HG02852 (cell line): ENCODE data around the gene SLC6A7.
"Not testable (repeated sequence)": the region's sequence is repeated elsewhere in the genome, so short reads cannot be mapped to it uniquely, and the experiment has no call there.

Experiments used
- ATAC-seq: cut with Tn5 transposase; IDR thresholded peaks from one replicate; pipeline ENCODE4 v1.9.1; 2021; ENCODE audit warnings: mild to moderate bottlenecking, moderate library complexity; ENCODE audit not compliant: unreplicated experiment

SLC6A7 gene

GRCh38 chr5:150215979-150216944 is 26.4 kb downstream of the SLC6A7 start:
- ATAC-seq = no peak

- ATAC-seq = no peak
Observed at GRCh38 chr5:150217038-150217437, 27.2 kb downstream of the SLC6A7 start.

DNA sequence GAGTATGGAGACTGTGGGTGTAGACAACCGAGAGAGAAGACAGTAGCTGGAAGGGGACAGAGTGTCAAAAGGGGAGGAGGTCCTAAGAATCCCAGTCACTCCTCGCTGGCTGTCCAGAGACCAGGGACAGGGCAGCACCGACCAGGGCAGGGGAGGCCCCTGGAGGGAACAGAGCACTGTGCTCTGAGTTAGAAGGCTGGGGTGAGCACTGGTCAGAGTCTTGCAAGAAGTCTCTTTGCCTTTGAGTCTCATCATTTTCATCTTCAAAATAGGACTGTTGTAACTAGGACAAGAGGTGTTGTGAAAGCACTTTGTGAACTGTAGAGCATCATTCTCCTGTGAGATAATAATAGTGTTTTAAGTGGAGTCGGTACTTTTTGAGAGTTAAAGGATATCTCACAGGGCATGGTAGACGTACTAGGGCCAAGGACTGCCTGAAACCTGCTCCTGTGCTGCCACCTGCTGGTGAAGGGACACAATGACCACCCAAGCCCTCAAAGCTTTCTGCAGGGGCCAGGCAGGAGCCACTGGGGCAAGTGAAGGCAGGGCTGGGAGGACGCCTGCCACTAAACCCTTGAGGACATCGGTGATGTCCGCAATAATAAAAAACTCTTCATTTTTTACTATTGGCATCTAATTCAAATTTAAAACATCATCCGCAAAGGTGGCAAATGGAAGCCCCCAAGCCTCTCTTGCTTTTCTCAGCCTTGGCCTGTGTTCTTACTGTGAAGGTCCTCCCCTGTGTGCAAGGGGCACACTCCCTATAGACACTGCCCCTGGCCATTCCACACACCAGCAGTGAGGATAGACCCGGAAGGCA is 28.2 kb downstream of the SLC6A7 start:
- peak; percentile 94 for ATAC-seq

DNA sequence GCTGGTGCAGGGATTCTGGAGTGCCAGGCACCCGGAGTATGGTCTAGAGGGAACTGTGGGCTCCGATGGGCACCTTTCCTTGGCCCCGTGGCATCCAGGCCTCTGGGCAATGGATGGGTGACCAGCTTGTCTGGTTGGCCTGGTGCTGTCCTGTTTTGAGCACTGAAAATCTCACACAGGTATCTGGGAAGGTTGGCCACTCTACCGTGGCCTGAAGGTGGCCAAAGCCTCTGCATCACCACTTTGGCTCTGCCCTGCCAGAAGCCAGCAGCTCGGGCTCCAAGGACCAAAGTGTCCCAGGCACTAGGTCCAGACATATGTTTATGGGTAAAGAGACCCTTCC is 28.8 kb downstream of the SLC6A7 start:
- no peak for ATAC-seq

GRCh38 chr5:150219142-150219541 is 29.3 kb downstream of the SLC6A7 start:
- no peak for ATAC-seq

- ATAC-seq = no peak
Observed at GRCh38 chr5:150219861-150220260, 30.0 kb downstream of the SLC6A7 start.

DNA sequence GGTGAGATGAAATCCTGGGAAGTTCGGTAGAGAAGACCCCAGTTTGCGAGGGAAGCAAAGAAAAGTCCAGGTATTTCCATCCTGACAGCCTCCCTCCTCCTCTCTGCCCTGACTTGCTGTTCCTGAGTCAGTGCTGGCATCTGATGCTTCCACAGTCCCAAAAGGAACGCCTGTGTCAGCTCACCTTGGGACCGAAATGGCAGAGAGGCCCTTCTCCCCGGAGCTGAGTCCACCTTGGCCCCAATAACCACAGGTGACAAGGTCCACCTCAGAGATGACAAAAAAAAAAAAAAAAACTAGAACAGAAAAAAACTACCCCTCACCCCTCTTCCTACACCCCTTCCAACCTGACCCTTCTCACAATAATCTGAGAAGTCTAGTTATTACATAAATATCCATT is 31.6 kb downstream of the SLC6A7 start:
- ATAC-seq = no peak

DNA sequence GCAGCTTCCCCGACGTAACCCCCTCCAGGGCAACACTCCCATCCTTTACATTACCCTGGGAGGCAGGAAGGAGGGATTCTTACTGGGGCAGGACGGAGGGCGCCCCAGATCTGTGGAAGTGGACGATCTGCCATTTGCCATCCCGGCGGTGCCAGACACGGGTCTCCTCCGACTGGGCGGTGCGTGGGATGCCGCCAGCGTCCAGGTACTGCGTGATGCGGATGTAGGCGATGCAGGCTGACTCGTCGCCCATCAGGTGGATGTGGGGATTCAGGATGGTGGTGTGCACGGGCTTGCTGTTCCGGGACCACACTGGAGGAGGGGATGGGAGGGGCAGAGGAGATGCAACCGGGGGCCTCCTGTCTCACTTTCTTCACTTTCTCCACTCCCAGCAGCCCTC is 33.0 kb downstream of the SLC6A7 start:
- no peak for ATAC-seq

DNA sequence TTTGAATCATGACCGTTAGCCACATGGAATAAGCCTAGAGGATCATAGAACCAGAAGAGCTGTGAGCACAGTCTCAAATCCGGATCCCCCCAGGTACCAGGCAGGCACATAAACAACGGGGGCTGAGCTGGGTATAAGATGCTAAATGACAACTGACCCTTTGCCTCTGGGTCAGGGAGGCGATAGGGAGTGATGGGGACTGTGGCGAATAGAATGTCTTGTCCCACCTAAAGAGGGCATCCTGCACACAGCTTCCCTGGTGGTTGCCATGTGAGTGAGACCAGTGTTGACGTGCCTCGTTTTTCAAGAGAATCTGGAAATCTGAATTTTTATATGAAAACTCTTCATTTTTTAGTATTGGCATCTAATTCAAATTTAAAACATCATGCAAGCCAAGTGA is 33.6 kb downstream of the SLC6A7 start:
- no peak for ATAC-seq

GRCh38 chr5:150224483-150225027 is 34.7 kb downstream of the SLC6A7 start:
- no peak for ATAC-seq

DNA sequence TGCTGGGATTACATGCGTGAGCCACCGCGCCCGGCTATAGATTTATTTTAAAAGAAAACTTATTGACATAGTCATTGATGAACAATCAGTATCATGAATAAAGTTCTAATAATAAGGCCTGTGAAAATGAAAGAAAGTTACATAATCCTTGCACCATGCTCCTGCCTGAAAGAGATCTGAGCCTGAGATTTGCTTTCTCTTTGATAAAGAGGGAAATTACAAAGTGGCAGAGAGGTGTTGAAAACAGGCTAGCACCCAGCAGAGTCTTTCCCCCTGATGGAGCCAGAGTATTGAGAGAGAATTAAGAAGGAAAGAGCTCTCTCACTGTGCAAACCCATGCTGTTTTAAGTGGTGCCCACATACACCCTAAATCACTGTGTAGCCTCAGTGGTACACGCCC is 37.2 kb downstream of the SLC6A7 start:
- no peak for ATAC-seq

- ATAC-seq = no peak
Observed at GRCh38 chr5:150227606-150228273, 37.9 kb downstream of the SLC6A7 start.

- ATAC-seq = no peak
Observed at GRCh38 chr5:150229571-150229970, 39.7 kb downstream of the SLC6A7 start.

DNA sequence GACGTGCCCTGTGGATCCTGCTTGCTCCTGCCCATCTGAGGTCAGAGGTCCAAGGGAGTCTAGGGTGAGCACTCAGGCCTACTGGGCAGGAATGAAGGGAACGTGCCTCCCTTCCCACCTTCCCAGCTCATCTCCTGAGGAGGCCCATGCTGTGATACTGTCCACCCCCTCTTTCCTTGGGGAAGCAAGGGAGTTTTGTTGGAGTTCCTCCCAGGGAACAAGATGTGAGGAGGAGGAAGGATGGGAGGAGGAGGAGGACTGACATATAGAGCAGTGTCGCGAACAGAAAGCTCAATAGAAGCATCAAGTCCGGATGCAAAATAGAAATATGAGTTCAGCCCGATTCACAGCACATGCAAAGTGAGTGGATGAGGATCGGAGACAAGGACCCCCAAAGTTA is 41.0 kb downstream of the SLC6A7 start:
- no peak for ATAC-seq

DNA sequence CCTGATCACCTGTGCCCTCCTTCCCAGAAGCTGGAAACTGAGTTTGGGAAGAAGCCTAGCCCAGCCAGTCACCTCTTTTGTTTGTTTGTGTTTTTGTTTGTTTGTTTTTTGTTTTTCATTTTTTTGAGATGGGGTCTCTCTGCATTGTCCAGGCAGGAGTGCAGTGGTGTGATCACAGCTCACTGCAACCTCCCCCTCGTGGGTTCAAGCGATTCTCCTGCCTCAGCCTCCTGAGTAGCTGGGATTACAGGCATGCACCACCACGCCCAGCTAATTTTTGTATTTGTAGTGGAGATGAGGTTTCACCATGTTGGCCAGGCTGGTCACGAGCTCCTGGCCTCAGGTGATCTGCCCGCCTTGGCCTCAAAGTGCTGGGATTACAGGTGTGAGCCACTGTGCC is 43.8 kb downstream of the SLC6A7 start:
- ATAC-seq = not testable (repeated sequence)

GRCh38 chr5:150234576-150235499 is 45.0 kb downstream of the SLC6A7 start:
- no peak for ATAC-seq

DNA sequence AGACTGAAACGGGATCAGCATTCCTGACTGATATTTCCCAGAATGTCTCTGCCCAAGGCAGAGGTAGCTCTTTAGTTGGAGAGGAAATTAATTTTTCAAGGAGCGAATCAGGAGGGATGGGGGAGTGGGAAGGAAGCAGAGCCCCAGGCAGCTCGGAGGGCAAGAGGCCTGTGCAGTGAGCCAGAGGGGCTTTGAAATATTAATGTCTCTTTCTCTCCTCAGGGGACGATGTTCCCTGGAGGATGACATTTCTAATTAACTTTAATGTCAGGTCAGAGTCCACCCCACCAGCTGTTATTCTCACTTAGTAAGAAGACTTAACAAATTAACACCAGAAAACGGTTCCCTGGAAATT is 45.6 kb downstream of the SLC6A7 start:
- ATAC-seq = no peak

- no peak for ATAC-seq
Observed at GRCh38 chr5:150236313-150236712, 46.5 kb downstream of the SLC6A7 start.

DNA sequence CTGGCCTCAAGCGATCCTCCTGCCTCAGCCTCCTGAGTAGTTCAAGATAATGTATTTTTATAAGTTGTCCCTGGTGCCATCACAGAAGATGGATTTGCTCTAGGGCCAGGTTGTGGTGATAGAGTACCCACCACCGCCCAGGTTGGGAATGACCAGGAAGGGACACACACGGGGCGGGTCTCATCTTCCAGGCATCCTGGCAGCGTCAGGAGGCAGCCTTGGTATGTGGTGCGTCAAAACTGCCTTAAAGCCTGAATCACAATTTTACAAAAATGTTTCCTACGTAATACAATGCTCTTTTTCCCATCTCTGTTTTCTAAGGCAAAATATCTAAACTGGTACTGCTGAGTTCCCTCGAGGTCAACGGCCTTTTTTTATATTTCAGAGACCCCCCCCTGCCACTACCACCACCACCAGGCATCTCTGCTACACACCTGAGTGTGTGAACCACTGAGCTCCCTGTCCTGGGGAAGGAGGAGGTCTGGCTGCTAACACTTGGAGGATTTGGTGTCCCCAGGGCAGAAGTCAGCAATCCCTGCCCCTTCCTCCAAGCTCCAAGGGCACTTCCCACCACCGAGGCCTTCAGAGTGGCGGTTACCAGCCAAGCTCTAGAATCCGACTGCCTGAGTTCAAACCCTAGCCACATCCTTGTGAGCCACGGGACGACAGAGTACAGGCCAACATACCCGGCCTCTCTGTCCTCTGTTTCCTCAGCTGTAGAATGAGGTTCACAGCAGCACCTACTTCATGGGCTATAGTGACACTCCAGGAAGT is 47.3 kb downstream of the SLC6A7 start:
- no peak for ATAC-seq
